HUES48 (cell line): ENCODE data around the gene RNF121.

ENCODE experiments used
- H3K27ac ChIP-seq: one replicate; pipeline ENCODE4 v1.7.0; 2013; ENCODE audit warnings: low read depth, low read length, inconsistent platforms
- H3K27me3 ChIP-seq: 2 replicates; pipeline ENCODE4 v1.6.1; 2013; ENCODE audit warnings: mild to moderate bottlenecking, low read length; ENCODE audit not compliant: control insufficient read depth, insufficient read depth
- H3K36me3 ChIP-seq: 2 replicates; pipeline ENCODE4 v1.6.1; 2013; ENCODE audit warnings: low read length; ENCODE audit not compliant: control insufficient read depth, insufficient read depth
- H3K4me1 ChIP-seq: 2 replicates; pipeline ENCODE4 v1.6.1; 2013; ENCODE audit warnings: mild to moderate bottlenecking, low read length; ENCODE audit not compliant: control insufficient read depth, insufficient read depth
- H3K4me3 ChIP-seq: 2 replicates; pipeline ENCODE4 v1.5.1; 2013; ENCODE audit warnings: mild to moderate bottlenecking, low read depth, low read length
- H3K9ac ChIP-seq: 2 replicates; pipeline ENCODE4 v1.6.1; 2013; ENCODE audit warnings: mild to moderate bottlenecking, low read depth, low read length, moderate library complexity
- H3K9me3 ChIP-seq: 2 replicates; pipeline ENCODE4 v1.6.1; 2013; ENCODE audit warnings: low read length; ENCODE audit not compliant: control insufficient read depth, insufficient read depth

The RNF121 gene

DNA sequence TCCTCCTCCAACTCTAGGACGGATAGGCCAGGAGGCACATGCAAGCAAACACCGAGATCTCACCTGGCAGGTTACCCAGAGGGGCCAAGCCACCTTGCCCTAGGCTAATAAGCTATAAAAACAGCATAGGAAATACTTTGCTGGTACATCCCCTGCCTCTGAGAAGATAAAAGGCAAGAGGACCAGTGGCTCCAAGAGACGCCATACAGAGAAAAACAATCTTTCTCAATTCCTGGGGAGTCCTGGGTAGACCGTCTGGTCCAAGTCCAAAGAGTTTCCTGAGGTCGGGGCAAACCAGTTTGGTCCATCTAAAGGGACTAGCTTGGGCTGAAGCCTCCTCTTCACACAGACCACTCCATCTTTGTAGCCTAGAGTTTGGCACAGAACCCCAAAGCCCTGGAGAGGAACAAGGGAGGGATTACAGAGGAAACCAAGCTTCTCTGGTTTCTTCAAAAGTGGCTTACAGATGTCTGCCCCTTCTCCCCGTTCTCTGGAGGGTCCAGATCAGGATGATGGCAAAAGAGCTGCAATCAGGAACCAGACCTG, 111.1 kb downstream of the RNF121 start:
- peak overlapping the region; percentile 19; the same call in 1 of the 2 replicates for H3K9ac ChIP-seq
- peaks cover 7% of the 10 kb centered on the region for H3K36me3 ChIP-seq
- no peaks in the 10 kb centered on the region for H3K9me3 ChIP-seq
- no peaks in the 10 kb centered on the region for H3K27me3 ChIP-seq
- H3K4me3 ChIP-seq: peak overlapping the region; percentile 59
- H3K27ac ChIP-seq: peak overlapping the region; percentile 93
- peaks cover 48% of the 10 kb centered on the region for H3K4me1 ChIP-seq

DNA sequence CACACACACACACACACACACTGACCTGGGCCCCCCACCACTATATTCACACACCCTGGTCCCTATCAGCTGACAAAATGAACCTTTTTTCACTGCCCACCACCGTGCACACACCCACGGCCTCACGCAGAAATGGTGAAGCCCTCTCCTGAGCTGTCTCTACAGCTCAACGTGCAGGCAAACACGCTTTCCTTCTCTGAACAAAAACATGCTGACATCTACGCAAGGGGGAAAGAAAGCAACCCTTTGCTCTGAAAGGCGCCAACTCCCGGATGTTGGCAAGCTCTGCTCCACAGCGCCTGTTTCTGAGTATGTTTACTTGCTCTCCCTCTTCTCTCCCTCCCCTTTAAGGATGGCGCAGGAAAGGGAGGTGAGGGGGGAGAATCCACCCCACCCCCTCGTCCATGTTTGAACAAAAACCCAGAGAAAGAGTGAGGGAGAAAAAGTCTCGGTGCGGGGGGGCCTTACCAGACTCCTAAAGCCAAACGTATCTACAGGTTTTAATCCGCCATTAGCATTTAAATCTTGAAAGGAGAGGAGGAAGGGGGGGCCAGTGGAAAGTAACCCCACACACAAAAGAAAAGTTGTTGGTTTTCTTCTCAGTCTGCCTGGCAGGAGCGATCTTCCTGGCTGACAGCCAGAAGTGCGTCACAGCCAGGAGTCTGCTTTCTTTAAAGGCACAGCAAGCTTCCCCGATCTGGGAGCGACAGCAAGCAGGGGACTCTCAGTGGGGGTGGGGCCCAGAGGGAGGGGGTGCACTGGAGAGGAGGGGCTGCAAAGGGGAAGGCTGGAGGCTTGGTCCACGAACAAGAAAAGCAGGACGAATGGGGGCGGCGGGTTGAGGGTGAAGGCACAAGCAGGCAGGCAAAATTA, 111.9 kb downstream of the RNF121 start:
- H3K4me1 ChIP-seq: peaks cover 48% of the 10 kb centered on the region

DNA sequence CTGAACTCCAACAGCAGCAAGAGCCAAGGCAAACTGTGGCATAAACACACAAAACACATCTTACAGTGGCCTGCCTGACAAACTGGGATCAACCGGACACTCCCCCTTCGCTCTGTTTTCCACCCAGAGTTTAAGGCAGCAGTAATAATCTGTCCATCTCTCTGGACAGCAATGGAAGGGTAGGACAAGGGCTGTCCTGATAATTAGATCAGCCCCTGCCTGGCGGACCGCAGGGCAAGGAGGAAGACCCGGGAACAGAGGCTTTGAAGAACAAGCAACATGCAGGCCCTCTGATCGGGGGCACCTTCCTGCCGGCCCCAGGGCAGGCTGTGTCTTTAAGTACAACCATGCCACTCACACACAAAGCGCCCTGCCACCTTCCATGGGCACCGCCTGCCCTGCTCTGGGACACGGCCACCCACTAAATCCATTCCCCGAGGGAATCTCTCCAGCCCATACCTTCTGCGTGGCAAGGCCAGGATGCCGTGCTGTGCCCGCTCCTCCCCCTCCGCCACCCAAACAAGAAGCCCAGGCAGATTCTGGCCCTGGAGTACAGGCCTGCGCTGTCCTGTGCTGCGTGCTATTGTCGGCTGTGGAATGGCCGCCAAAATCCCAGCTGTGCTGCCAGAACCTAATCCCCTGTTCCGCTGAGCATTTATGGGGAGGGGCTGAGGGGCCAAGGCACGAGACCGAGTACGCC, 112.7 kb downstream of the RNF121 start:
- H3K9me3 ChIP-seq: no peaks in the 10 kb centered on the region
- peak overlapping the region; percentile 37; the same call in 1 of the 2 replicates for H3K9ac ChIP-seq
- H3K4me1 ChIP-seq: peaks cover 48% of the 10 kb centered on the region
- no peaks in the 10 kb centered on the region for H3K36me3 ChIP-seq
- H3K27me3 ChIP-seq: no peaks in the 10 kb centered on the region
- H3K4me3 ChIP-seq: peak overlapping the region; percentile 59
- H3K27ac ChIP-seq: peak overlapping the region; percentile 93

More for the DNA sequence above, 111.9 kb downstream of the RNF121 start:
- Histone ChIP-seq H3K9me3 (no peaks in the 10 kb centered on the region), H3K9ac (peak overlapping the region; percentile 37; the same call in 1 of the 2 replicates), H3K36me3 (peaks cover 1% of the 10 kb centered on the region; the same call in 1 of the 2 replicates), H3K27ac (peak overlapping the region; percentile 93), H3K4me3 (peak overlapping the region; percentile 59), H3K27me3 (no peaks in the 10 kb centered on the region)

DNA sequence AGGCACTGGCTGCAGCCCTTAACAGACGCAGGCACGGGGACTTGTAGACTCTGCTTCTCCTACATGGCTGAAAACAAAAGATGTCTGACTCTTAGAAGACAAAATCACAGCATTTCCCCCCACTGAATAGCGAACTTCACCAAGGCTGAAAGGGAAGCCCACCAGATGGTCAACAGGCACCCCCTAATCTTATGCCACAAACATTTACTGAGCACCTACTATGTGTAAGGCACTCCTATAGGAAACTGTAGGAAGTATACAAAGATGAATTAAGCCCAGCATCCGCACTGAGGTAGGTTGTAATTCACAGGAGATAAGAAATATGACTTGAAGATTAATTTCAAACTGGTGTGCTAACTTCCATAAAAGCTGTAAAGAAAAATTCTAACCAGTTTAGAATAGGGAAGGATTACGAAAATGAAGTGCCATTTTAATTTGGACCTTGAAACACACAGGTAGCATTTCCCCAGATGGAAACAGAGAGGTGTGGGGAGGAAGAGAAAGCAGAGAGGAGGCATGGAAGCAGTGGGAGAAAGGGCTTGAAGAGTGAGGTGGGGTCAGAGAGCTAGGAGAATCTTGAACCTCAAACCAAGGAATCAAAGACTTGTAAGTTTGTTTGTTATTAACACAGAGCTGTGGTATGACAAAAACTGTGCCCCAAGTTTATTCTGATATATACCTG, 113.4 kb downstream of the RNF121 start:
- Histone ChIP-seq H3K36me3 (no peaks in the 10 kb centered on the region), H3K9ac (peak overlapping the region; percentile 37; the same call in 1 of the 2 replicates), H3K27ac (peak overlapping the region; percentile 93), H3K9me3 (no peaks in the 10 kb centered on the region), H3K4me1 (peaks cover 48% of the 10 kb centered on the region), H3K4me3 (peak overlapping the region; percentile 59; the same call in 1 of the 2 replicates), H3K27me3 (no peaks in the 10 kb centered on the region)

DNA sequence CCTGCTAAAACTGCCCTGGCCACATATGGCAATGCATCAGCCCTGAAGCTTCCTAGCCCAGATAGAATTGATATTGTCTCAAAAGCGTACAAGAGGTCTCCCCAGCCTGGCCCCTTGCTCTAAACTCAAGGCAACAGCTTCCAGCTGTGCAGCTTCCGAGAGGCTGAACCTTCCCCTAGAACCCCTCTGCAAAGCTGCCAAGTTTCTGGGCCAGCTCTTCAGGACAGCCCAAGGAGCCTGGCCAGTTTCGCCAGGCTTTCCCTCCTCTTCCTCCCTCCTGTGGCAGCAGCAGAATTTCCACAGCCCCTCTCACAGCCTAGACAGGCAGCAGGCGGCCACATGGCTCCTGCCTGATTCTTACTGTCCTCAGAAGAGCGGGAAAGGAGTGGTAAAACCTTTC, 117.0 kb downstream of the RNF121 start:
- Histone ChIP-seq H3K27ac (no peak overlapping the region), H3K36me3 (peaks cover 7% of the 10 kb centered on the region; the same call in 1 of the 2 replicates), H3K9me3 (no peaks in the 10 kb centered on the region), H3K27me3 (no peaks in the 10 kb centered on the region), H3K9ac (no peak overlapping the region), H3K4me1 (peaks cover 20% of the 10 kb centered on the region), H3K4me3 (no peak overlapping the region)
